Neuronal stem cell (in vitro differentiated cells): Measurements from ENCODE around the gene CYP4F11. TPM values are rescaled to one million over a fixed set of nuclear protein-coding genes. Genes with fewer than 3 reads are reported as not detected.

ENCODE experiments used
- DNase-seq: peaks from one replicate; pipeline ENCODE4 v3.0.0-alpha.2; 2013; ENCODE audit warnings: low spot score
- H2AFZ ChIP-seq: one replicate; pipeline ENCODE4 v1.6.1; 2013; ENCODE audit warnings: mild to moderate bottlenecking, low read length, inconsistent platforms
- H2AK5ac ChIP-seq: 2 replicates; pipeline ENCODE4 v1.6.1; 2013; ENCODE audit warnings: low read depth, mild to moderate bottlenecking, inconsistent platforms, low read length, moderate library complexity, mixed read lengths
- H2BK120ac ChIP-seq: 2 replicates; pipeline ENCODE4 v1.6.1; 2013; ENCODE audit warnings: low read depth, mild to moderate bottlenecking, inconsistent platforms, low read length, moderate library complexity, mixed read lengths
- H2BK12ac ChIP-seq: one replicate; pipeline ENCODE4 v1.6.1; 2013; ENCODE audit warnings: low read length, inconsistent platforms
- H2BK15ac ChIP-seq: 2 replicates; pipeline ENCODE4 v1.6.1; 2013; ENCODE audit warnings: mild to moderate bottlenecking, low read length, inconsistent platforms, mixed read lengths
- H2BK5ac ChIP-seq: one replicate; pipeline ENCODE4 v1.6.1; 2013; ENCODE audit warnings: inconsistent platforms, mild to moderate bottlenecking, low read length, moderate library complexity
- H3K14ac ChIP-seq: one replicate; pipeline ENCODE4 v1.6.1; 2013; ENCODE audit warnings: low read length, inconsistent platforms
- H3K18ac ChIP-seq: 2 replicates; pipeline ENCODE4 v1.6.1; 2013; ENCODE audit warnings: low read length, inconsistent platforms
- H3K23ac ChIP-seq: 2 replicates; pipeline ENCODE4 v1.6.1; 2013; ENCODE audit warnings: low read depth, mild to moderate bottlenecking, mixed read lengths, low read length, inconsistent platforms; ENCODE audit not compliant: poor library complexity
- H3K27ac ChIP-seq: replicated peaks from 3 replicates; pipeline ENCODE4 v1.5.1; 2013; ENCODE audit warnings: low read length, inconsistent platforms
- H3K27me3 ChIP-seq, 3 experiments: 2 replicates each; pipeline ENCODE4 v1.6.1; 2013; ENCODE audit warnings: low read length in 3 of 3, mild to moderate bottlenecking in 2 of 3, inconsistent platforms in 1 of 3, low read depth in 1 of 3, mixed read lengths in 1 of 3, moderate library complexity in 1 of 3; ENCODE audit not compliant: control insufficient read depth in 3 of 3, insufficient read depth in 3 of 3
- H3K36me3 ChIP-seq, 2 donors: replicated peaks in 1 of 2; 2 replicates each; pipeline ENCODE4 v1.6.1; 2013; ENCODE audit warnings: low read length in 2 of 2; ENCODE audit not compliant: control insufficient read depth in 2 of 2, insufficient read depth in 2 of 2
- H3K4ac ChIP-seq: 2 replicates; pipeline ENCODE4 v1.6.1; 2013; ENCODE audit warnings: inconsistent platforms, mild to moderate bottlenecking, low read length, moderate library complexity
- H3K4me1 ChIP-seq, 2 donors: 1 replicate in 1 of 2; 2 replicates in 1 of 2; pipeline ENCODE4 v1.6.1; 2013; ENCODE audit warnings: low read length in 2 of 2, low read depth in 1 of 2; ENCODE audit not compliant: control insufficient read depth in 2 of 2, insufficient read depth in 1 of 2
- H3K4me2 ChIP-seq: one replicate; pipeline ENCODE4 v1.6.1; 2013; ENCODE audit warnings: mild to moderate bottlenecking, low read length, inconsistent platforms; ENCODE audit not compliant: insufficient read depth, poor library complexity, severe bottlenecking
- H3K4me3 ChIP-seq, 2 donors: 2 replicates each; pipeline ENCODE4 v1.5.1; 2013; ENCODE audit warnings: low read length in 2 of 2, mild to moderate bottlenecking in 2 of 2, inconsistent platforms in 1 of 2, moderate library complexity in 1 of 2
- H3K79me1 ChIP-seq: one replicate; pipeline ENCODE4 v1.6.1; 2013; ENCODE audit warnings: low read depth, mild to moderate bottlenecking, inconsistent platforms, low read length, moderate library complexity
- H3K9ac ChIP-seq: one replicate; pipeline ENCODE4 v1.6.1; 2013; ENCODE audit warnings: mild to moderate bottlenecking, low read depth, low read length, inconsistent platforms; ENCODE audit not compliant: poor library complexity
- H3K9me3 ChIP-seq, 2 donors: replicated peaks in 1 of 2; 2 replicates each; pipeline versions ENCODE3 to v1.6.1; 2013; ENCODE audit warnings: low read length in 2 of 2, mild to moderate bottlenecking in 2 of 2, inconsistent platforms in 1 of 2, low read depth in 1 of 2, mixed read lengths in 1 of 2, moderate library complexity in 1 of 2; ENCODE audit not compliant: control insufficient read depth in 2 of 2, insufficient read depth in 1 of 2
- H4K8ac ChIP-seq: one replicate; pipeline ENCODE4 v1.6.1; 2013; ENCODE audit warnings: low read depth, mild to moderate bottlenecking, inconsistent platforms, low read length, moderate library complexity
- H4K91ac ChIP-seq: one replicate; pipeline ENCODE4 v1.6.1; 2013; ENCODE audit warnings: low read length, low read depth, mild to moderate bottlenecking, inconsistent platforms; ENCODE audit not compliant: poor library complexity
- WGBS, 2 donors: extraction: QIAGEN DNeasy Blood & Tissue Kit; methylation state at CpG; one replicate each; pipeline ENCODE4 v1.1.7; 2013; ENCODE audit warnings: missing lambda C conversion rate in 2 of 2, mixed read lengths in 1 of 2; ENCODE audit not compliant: insufficient read length in 2 of 2, insufficient replicate concordance in 1 of 2; ENCODE audit errors: extremely low coverage in 2 of 2; 5-methylcytosine and 5-hydroxymethylcytosine counted together
- small RNA-seq: library from polyadenylated mRNA; stranded (forward); fragments of <200 nt; extraction: miRNeasy Mini kit (QIAGEN cat#:217004); gene quantifications from one replicate; pipeline ENCODE3, GENCODE V24; 2013; ENCODE audit not compliant: insufficient read depth

Gene CYP4F11

GRCh38 chr19:15862444-15862843 is 71.9 kb downstream of the CYP4F11 start:
- no peak overlapping the region for H3K4ac ChIP-seq
- H3K18ac ChIP-seq: no peak overlapping the region
- DNase-seq: no peak
- H3K79me1 ChIP-seq: no peaks in the 10 kb centered on the region
- H3K9me3 ChIP-seq: peaks cover 0 to 15% of the 10 kb centered on the region in 2 donors
- no peaks in the 10 kb centered on the region for H3K4me1 ChIP-seq
- no peak overlapping the region for H3K27ac ChIP-seq
- no peak overlapping the region for H4K91ac ChIP-seq
- no peak overlapping the region for H3K23ac ChIP-seq
- no peak overlapping the region for H2AK5ac ChIP-seq
- no peak overlapping the region for H2BK15ac ChIP-seq
- no peak overlapping the region for H2BK120ac ChIP-seq
- no peak overlapping the region for H3K14ac ChIP-seq
- no peak overlapping the region for H3K4me2 ChIP-seq
- WGBS, 2 donors: no CpG with 5 or more reads among the region's 7 CpGs
- H3K36me3 ChIP-seq: no peaks in the 10 kb centered on the region
- H2AFZ ChIP-seq: no peak overlapping the region
- H2BK5ac ChIP-seq: no peak overlapping the region
- peaks cover 0 to 3% (median 0%) of the 10 kb centered on the region in 3 experiments for H3K27me3 ChIP-seq
- no peak overlapping the region for H3K9ac ChIP-seq
- H2BK12ac ChIP-seq: no peak overlapping the region
- H4K8ac ChIP-seq: no peak overlapping the region
- H3K4me3 ChIP-seq: peak overlapping the region in 1 of 2 donors; percentile 63

Small RNAs within 50 kb of the gene (small RNA-seq; reads per million reads assigned to genes)
- not detected for gene CYP4F36P
